Smooth muscle cell (in vitro differentiated cells): Measurements from ENCODE around the gene RTL1. TPM values are rescaled to one million over a fixed set of nuclear protein-coding genes. Genes with fewer than 3 reads are reported as not detected.
A peak's percentile ranks its signal among the peaks of the same experiment; 100 is the strongest.

Experiments used
- DNase-seq: peaks from one replicate; lab custom pipeline; 2025; ENCODE audit not compliant: unreplicated experiment; lab: John Stamatoyannopoulos, UW
- H2AFZ ChIP-seq: fragments of 200-600 bp; sonication (generic); 2 replicates; pipeline ENCODE4 v1.6.0; 2016; ENCODE audit warnings: antibody characterized with exemption, low read depth, mild to moderate bottlenecking
- H3F3A ChIP-seq: fragments of 200-600 bp; sonication (generic); 2 replicates; pipeline ENCODE4 v1.6.0; 2017; ENCODE audit warnings: antibody characterized with exemption, low read depth
- H3K27ac ChIP-seq: fragments of 200-600 bp; sonication (generic); 2 replicates; pipeline ENCODE4 v1.5.1; 2016; ENCODE audit warnings: low read depth, mild to moderate bottlenecking
- H3K27me3 ChIP-seq: fragments of 200-600 bp; sonication (generic); 2 replicates; pipeline ENCODE4 v1.6.1; 2016; ENCODE audit warnings: low read depth, mild to moderate bottlenecking
- H3K36me3 ChIP-seq: fragments of 200-600 bp; sonication (generic); 2 replicates; pipeline ENCODE4 v1.5.1; 2016; ENCODE audit warnings: low read depth
- H3K4me1 ChIP-seq: fragments of 200-600 bp; sonication (generic); 2 replicates; pipeline ENCODE4 v1.5.1; 2016; ENCODE audit warnings: low read depth
- H3K4me2 ChIP-seq: fragments of 200-600 bp; sonication (generic); 2 replicates; pipeline ENCODE4 v1.6.0; 2016; ENCODE audit warnings: mild to moderate bottlenecking
- H3K4me3 ChIP-seq: fragments of 200-600 bp; sonication (generic); 2 replicates; pipeline ENCODE4 v1.5.1; 2016; ENCODE audit warnings: mild to moderate bottlenecking
- H3K79me2 ChIP-seq: fragments of 200-600 bp; sonication (generic); 2 replicates; pipeline ENCODE4 v1.6.0; 2016; ENCODE audit warnings: low read depth, mild to moderate bottlenecking
- H3K9ac ChIP-seq: fragments of 200-600 bp; sonication (generic); 2 replicates; pipeline ENCODE4 v1.6.0; 2016; ENCODE audit warnings: low read depth
- H3K9me3 ChIP-seq: fragments of 200-600 bp; sonication (generic); replicated peaks from 2 replicates; pipeline ENCODE4 v1.5.1; 2016; ENCODE audit warnings: low read depth
- H4K20me1 ChIP-seq: fragments of 200-600 bp; sonication (generic); 2 replicates; pipeline ENCODE4 v1.6.0; 2016; ENCODE audit warnings: low read depth
- WGBS: methylation state at CpG from one replicate; pipeline ENCODE4 v1.1.7; 2016; ENCODE audit warnings: low lambda C conversion rate; 5-methylcytosine and 5-hydroxymethylcytosine counted together
- polyA plus RNA-seq: library from polyadenylated mRNA; unstranded; fragments of >200 nt; fragmentation: Nextera tagmentation; extraction: Ambion mirVana; gene quantifications from 2 replicates; pipeline ENCODE4 v1.2.1, GENCODE V29; 2016
- total RNA-seq: library from RNA; depleted of rRNA; stranded (reverse); fragments of >200 nt; gene quantifications from 2 replicates; pipeline ENCODE4 v1.2.3, GENCODE V29; 2014
- TF ChIP-seq, protein P1 (sequence below): fragments of 200-600 bp; sonication (generic); IDR thresholded peaks from 2 replicates; pipeline ENCODE4 v1.5.1; 2017; ENCODE audit warnings: borderline replicate concordance, mild to moderate bottlenecking, antibody characterized with exemption; ENCODE audit not compliant: insufficient read depth, poor library complexity, severe bottlenecking

The RTL1 gene
- total and polyA plus RNA-seq, 2 experiments from 2014 or later, result 6.7 to 13.9 TPM

DNA sequence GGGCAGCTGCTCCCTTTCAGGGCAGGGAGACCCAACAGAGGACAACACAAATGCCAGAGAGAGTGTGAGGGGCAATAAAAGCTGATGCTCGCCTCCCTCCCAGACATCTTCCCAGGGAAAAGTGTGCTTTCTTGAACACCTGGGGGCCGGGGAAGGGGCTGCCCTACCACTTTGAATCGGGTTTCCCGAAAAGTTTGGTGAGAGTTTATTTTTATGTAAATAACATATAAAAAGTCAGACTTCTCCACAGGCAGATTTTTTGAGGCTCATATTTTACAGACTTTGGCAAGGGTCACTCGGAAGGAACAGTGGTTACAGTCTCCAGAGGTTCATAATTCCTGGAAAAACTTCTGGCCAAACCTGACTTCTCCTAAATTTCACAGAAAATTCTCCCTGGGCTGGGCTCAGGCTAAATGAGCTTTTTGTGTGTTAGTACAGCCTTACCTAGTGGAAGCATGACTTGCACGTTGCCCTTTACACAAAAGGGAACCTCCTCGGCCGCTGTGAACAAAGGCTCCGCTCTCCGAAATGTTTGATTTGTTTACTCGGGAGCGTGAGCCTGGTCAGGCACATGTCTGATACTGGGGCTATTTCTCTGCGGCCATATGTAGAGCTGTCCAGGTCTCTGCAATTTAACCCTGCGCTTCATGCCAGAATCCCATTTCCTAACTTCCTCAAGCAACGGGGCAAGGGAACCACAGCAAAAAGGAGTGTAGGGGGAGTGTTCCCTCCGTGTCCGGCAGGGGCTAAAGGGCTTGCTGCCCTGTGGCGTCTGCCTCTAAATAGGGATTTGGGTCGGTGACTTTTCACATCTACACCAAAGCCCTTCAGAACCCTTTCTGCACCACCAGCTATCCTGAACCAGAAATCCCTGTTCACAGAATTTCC lies 3.4 kb downstream of the RTL1 start:
- Histone ChIP-seq H3K36me3 (no peaks in the 10 kb centered on the region), H3K4me2 (peak overlapping the region; percentile 83), H3K27ac (peak overlapping the region; percentile 49), H3K4me1 (peaks cover 59% of the 10 kb centered on the region), H3F3A (peaks cover 2% of the 10 kb centered on the region), H3K27me3 (no peaks in the 10 kb centered on the region), H4K20me1 (no peaks in the 10 kb centered on the region), H3K4me3 (peak overlapping the region; percentile 16), H3K79me2 (peaks cover 9% of the 10 kb centered on the region), H3K9ac (peak overlapping the region; percentile 4), H3K9me3 (no peaks in the 10 kb centered on the region), H2AFZ (peak overlapping the region; percentile 75)
- DNase-seq, result no peak
- TF ChIP-seq, protein P1, sequence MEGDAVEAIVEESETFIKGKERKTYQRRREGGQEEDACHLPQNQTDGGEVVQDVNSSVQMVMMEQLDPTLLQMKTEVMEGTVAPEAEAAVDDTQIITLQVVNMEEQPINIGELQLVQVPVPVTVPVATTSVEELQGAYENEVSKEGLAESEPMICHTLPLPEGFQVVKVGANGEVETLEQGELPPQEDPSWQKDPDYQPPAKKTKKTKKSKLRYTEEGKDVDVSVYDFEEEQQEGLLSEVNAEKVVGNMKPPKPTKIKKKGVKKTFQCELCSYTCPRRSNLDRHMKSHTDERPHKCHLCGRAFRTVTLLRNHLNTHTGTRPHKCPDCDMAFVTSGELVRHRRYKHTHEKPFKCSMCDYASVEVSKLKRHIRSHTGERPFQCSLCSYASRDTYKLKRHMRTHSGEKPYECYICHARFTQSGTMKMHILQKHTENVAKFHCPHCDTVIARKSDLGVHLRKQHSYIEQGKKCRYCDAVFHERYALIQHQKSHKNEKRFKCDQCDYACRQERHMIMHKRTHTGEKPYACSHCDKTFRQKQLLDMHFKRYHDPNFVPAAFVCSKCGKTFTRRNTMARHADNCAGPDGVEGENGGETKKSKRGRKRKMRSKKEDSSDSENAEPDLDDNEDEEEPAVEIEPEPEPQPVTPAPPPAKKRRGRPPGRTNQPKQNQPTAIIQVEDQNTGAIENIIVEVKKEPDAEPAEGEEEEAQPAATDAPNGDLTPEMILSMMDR, result peak; percentile 20
- WGBS, result 23% methylated on average over 19 of the region's 19 CpGs

DNA sequence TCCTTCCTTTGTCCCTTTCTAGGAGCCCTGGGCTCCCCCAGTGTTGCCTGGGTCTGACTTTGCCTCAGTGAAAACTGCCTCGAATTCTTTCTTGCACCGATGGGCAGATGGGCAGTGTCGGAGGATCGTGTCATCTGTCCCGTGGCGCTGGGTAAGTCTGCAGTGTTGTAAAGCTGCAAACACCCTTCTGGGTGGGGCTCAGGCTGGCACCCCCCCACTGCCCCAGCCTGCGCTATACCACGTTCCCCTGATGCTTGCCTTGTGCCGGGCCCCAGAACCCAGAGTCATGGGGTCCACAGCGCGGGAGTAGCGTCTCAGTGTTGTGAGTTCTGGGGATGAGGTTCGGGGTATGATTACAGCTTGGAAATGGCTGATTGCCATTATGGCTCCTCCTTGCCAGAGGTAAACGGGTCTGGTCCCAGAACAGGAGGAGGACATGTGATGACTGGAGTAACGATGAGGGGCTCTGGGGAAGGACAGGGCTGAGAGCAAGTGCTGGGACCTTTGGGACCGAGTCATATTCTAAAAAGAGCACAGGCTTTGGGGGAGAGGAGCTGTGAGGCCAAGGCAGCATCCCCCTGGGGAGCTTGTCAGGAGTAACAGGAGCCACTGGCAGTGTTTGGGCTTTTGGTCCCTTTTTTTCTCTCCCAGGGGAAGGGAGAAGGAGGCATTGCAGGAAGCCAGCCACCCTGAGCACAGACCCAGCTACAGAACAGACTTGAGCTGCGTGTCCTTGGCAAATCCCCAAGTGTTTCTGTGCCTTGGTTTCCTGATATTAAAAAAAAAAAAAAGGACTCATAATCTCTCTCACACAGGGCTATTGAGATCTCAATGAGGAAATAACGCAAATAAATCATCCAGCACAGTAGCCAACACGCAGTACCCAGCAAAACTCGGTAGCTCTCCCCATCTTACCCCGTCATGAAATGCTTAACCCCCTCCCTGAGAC lies 4.3 kb downstream of the RTL1 start:
- peaks cover 54% of the 10 kb centered on the region for H3K4me1 ChIP-seq
- peak overlapping the region; percentile 49 for H3K27ac ChIP-seq
- H2AFZ ChIP-seq, result no peak overlapping the region
- no peak for DNase-seq
- H3K36me3 ChIP-seq, result no peaks in the 10 kb centered on the region
- H3K4me2 ChIP-seq, result peak overlapping the region; percentile 83
- H4K20me1 ChIP-seq, result no peaks in the 10 kb centered on the region
- H3K79me2 ChIP-seq, result peaks cover 9% of the 10 kb centered on the region
- WGBS, result 81% methylated on average over 21 of the region's 21 CpGs
- no peak overlapping the region for H3K4me3 ChIP-seq
- no peak overlapping the region for H3K9ac ChIP-seq
- H3K27me3 ChIP-seq, result no peaks in the 10 kb centered on the region
- H3K9me3 ChIP-seq, result no peaks in the 10 kb centered on the region
- TF ChIP-seq, protein P1, result no peak
- peaks cover 2% of the 10 kb centered on the region for H3F3A ChIP-seq

DNA sequence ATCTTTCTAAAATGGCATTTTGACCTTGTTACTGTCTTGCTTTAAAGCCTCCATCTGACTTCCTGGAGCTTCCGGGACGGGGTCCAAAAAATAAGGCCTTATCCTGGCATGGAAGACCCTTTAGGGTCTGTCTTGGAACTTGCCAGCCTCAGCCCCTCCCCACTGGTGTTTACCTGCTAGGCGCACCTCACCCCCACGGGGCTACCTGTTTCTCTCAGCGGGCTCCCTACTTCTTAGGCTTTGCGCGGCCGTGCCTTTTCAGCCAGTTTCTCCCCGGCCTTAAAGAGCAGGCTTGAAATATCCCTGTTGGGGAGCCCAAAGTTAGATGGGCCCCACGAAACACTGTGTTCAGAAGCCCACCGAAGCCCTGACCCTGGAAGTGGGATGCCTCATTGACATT lies 5.1 kb downstream of the RTL1 start:
- Histone ChIP-seq H3K4me1 (peaks cover 54% of the 10 kb centered on the region), H3K9ac (no peak overlapping the region), H3F3A (peaks cover 2% of the 10 kb centered on the region), H4K20me1 (no peaks in the 10 kb centered on the region), H2AFZ (no peak overlapping the region), H3K79me2 (peaks cover 9% of the 10 kb centered on the region), H3K4me2 (no peak overlapping the region), H3K9me3 (no peaks in the 10 kb centered on the region), H3K27ac (no peak overlapping the region), H3K4me3 (no peak overlapping the region), H3K27me3 (no peaks in the 10 kb centered on the region), H3K36me3 (no peaks in the 10 kb centered on the region)
- TF ChIP-seq, protein P1, result no peak
- WGBS, result 88% methylated on average over 11 of the region's 11 CpGs
- no peak for DNase-seq
